HEK293 (cell line): Measurements from ENCODE around the gene FREM3.

Source experiments
- CTCF ChIA-PET: fragments of 350-600 bp; formaldehyde crosslinking; extraction: SDS; loops from one replicate; lab custom pipeline; 2021; ENCODE audit warnings: antibody characterized with exemption; lab: Yijun Ruan, JAX
- POLR2A ChIA-PET: fragments of 300-600 bp; formaldehyde crosslinking; extraction: SDS; loops from one replicate; lab custom pipeline; 2020; ENCODE audit warnings: antibody characterized with exemption, inconsistent platforms; lab: Yijun Ruan, JAX
- H3K27ac ChIP-seq: fragments of 200-500 bp; sonication (Bioruptor generic); 2 replicates; pipeline ENCODE4 v1.5.1; 2014; ENCODE audit warnings: low read depth, low read length, control low read depth, inconsistent platforms; ENCODE audit errors: extremely low read depth
- H3K36me3 ChIP-seq, 2 experiments: fragments of 200-500 bp in 1 of 2; sonication (Bioruptor generic) in 1 of 2; 1 replicate in 1 of 2; 2 replicates in 1 of 2; pipeline ENCODE4 v1.5.1; 2014 to 2017; ENCODE audit warnings: inconsistent platforms in 2 of 2, low read length in 2 of 2; ENCODE audit not compliant: control insufficient read depth in 2 of 2, insufficient read depth in 1 of 2
- H3K4me1 ChIP-seq: fragments of 200-500 bp; sonication (Bioruptor generic); 2 replicates; pipeline ENCODE4 v1.5.1; 2014; ENCODE audit warnings: mild to moderate bottlenecking, low read length, inconsistent platforms; ENCODE audit not compliant: control insufficient read depth, insufficient read depth
- H3K4me3 ChIP-seq: 2 replicates; pipeline ENCODE4 v1.5.1; 2011; ENCODE audit warnings: low read depth, mild to moderate bottlenecking, control low read depth, low read length, moderate library complexity
- H3K9me3 ChIP-seq: fragments of 200-500 bp; sonication (Bioruptor generic); 2 replicates; pipeline ENCODE4 v1.5.1; 2014; ENCODE audit warnings: low read depth, low read length, inconsistent platforms; ENCODE audit not compliant: control insufficient read depth, insufficient read depth
- HOXD13 ChIP-seq: sonication (generic); formaldehyde crosslinking; IDR thresholded peaks from 2 replicates; pipeline ENCODE4 v1.8.0; 2022; ENCODE audit warnings: missing genetic modification reagents, borderline replicate concordance
- KLF8 ChIP-seq: fragments of 450-650 bp; formaldehyde crosslinking; IDR thresholded peaks from 2 replicates; pipeline ENCODE4 v1.5.1; 2016; ENCODE audit warnings: missing biosample characterization, missing genetic modification characterization
- PRDM1 ChIP-seq: fragments of 450-650 bp; formaldehyde crosslinking; IDR thresholded peaks from 2 replicates; pipeline ENCODE4; 2016; ENCODE audit warnings: missing biosample characterization, missing genetic modification characterization
- PRDM10 ChIP-seq: fragments of 450-650 bp; formaldehyde crosslinking; IDR thresholded peaks from 2 replicates; pipeline ENCODE4 v1.5.1; 2016; ENCODE audit warnings: missing biosample characterization, missing genetic modification characterization
- TSHZ1 ChIP-seq: fragments of 450-650 bp; formaldehyde crosslinking; IDR thresholded peaks from 2 replicates; pipeline ENCODE4 v1.5.1; 2016; ENCODE audit warnings: missing biosample characterization, missing genetic modification characterization, borderline replicate concordance
- ZBTB1 ChIP-seq: fragments of 450-650 bp; formaldehyde crosslinking; IDR thresholded peaks from 2 replicates; pipeline ENCODE4 v1.5.1; 2016; ENCODE audit warnings: missing biosample characterization, missing genetic modification characterization
- ZBTB48 ChIP-seq: fragments of 450-650 bp; formaldehyde crosslinking; IDR thresholded peaks from 2 replicates; pipeline ENCODE4 v1.5.1; 2016; ENCODE audit warnings: missing biosample characterization, missing genetic modification characterization
- ZFP3 ChIP-seq: fragments of 450-650 bp; formaldehyde crosslinking; IDR thresholded peaks from 2 replicates; pipeline ENCODE4 v1.5.1; 2016; ENCODE audit warnings: low read depth, missing biosample characterization, missing genetic modification characterization
- ZNF184 ChIP-seq: fragments of 450-650 bp; IDR thresholded peaks from 2 replicates; pipeline ENCODE4 v1.5.1; 2018; ENCODE audit warnings: missing biosample characterization, mild to moderate bottlenecking, missing genetic modification characterization
- ZNF19 ChIP-seq: fragments of 450-650 bp; formaldehyde crosslinking; IDR thresholded peaks from 2 replicates; pipeline ENCODE4; 2016; ENCODE audit warnings: missing biosample characterization, missing genetic modification characterization, low read depth
- ZNF221 ChIP-seq: fragments of 450-650 bp; formaldehyde crosslinking; IDR thresholded peaks from 2 replicates; pipeline ENCODE4 v1.5.1; 2017; ENCODE audit warnings: missing biosample characterization, missing genetic modification characterization, borderline replicate concordance
- ZNF302 ChIP-seq: fragments of 450-650 bp; formaldehyde crosslinking; IDR thresholded peaks from 2 replicates; pipeline ENCODE4 v1.5.1; 2016; ENCODE audit warnings: missing biosample characterization, missing genetic modification characterization, low read depth
- ZNF350 ChIP-seq: fragments of 450-650 bp; formaldehyde crosslinking; IDR thresholded peaks from 2 replicates; pipeline ENCODE4 v1.5.0; 2017; ENCODE audit warnings: missing biosample characterization, mild to moderate bottlenecking, missing genetic modification characterization
- ZNF394 ChIP-seq: fragments of 450-650 bp; formaldehyde crosslinking; IDR thresholded peaks from 2 replicates; pipeline ENCODE4 v1.5.1; 2016; ENCODE audit warnings: missing biosample characterization, missing genetic modification characterization, mild to moderate bottlenecking, moderate library complexity, borderline replicate concordance
- ZNF404 ChIP-seq: fragments of 450-650 bp; formaldehyde crosslinking; IDR thresholded peaks from 2 replicates; pipeline ENCODE4 v1.5.1; 2017; ENCODE audit warnings: missing biosample characterization, missing genetic modification characterization
- ZNF426 ChIP-seq: fragments of 450-650 bp; formaldehyde crosslinking; IDR thresholded peaks from 2 replicates; pipeline ENCODE4 v1.5.1; 2017; ENCODE audit warnings: missing biosample characterization, missing genetic modification characterization, mild to moderate bottlenecking, inconsistent platforms, moderate library complexity
- ZNF555 ChIP-seq: fragments of 450-650 bp; formaldehyde crosslinking; conservative IDR thresholded peaks from 2 replicates; pipeline ENCODE4 v1.5.1; 2017; ENCODE audit warnings: missing biosample characterization, mild to moderate bottlenecking, missing genetic modification characterization, inconsistent platforms
- ZNF558 ChIP-seq: fragments of 450-650 bp; formaldehyde crosslinking; IDR thresholded peaks from 2 replicates; pipeline ENCODE4 v1.5.1; 2016; ENCODE audit warnings: missing biosample characterization, missing genetic modification characterization
- ZNF677 ChIP-seq: fragments of 450-650 bp; IDR thresholded peaks from 2 replicates; pipeline ENCODE4 v1.5.0; 2018; ENCODE audit warnings: missing biosample characterization, mild to moderate bottlenecking, missing genetic modification characterization, moderate library complexity
- ZNF837 ChIP-seq: fragments of 450-650 bp; formaldehyde crosslinking; IDR thresholded peaks from 2 replicates; pipeline ENCODE4 v1.5.1; 2016; ENCODE audit warnings: missing biosample characterization, missing genetic modification characterization
- TF ChIP-seq, protein P1 (sequence below): fragments of 450-650 bp; formaldehyde crosslinking; IDR thresholded peaks from 2 replicates; pipeline ENCODE4 v1.5.1; 2016; ENCODE audit warnings: missing biosample characterization, missing genetic modification characterization, borderline replicate concordance
- TF ChIP-seq, protein P2 (sequence below): fragments of 450-650 bp; formaldehyde crosslinking; IDR thresholded peaks from 2 replicates; pipeline ENCODE4 v1.5.1; 2016; ENCODE audit warnings: missing biosample characterization, missing genetic modification characterization
- TF ChIP-seq, protein P3 (sequence below): fragments of 450-650 bp; formaldehyde crosslinking; IDR thresholded peaks from 2 replicates; pipeline ENCODE4 v1.5.1; 2016; ENCODE audit warnings: missing biosample characterization, missing genetic modification characterization, low read depth

Gene FREM3

GRCh38 chr4:143599827-143600226 is 100.6 kb downstream of the FREM3 start:
- no peaks in the 10 kb centered on the region for H3K4me1 ChIP-seq
- H3K9me3 ChIP-seq: no peaks in the 10 kb centered on the region
- CTCF ChIA-PET: no interaction called here
- TF ChIP-seq ZNF404 (tag by site-specific recombination) (no peak), ZNF837 (tag by site-specific recombination) (no peak), ZNF558 (no peak), ZNF677 (tag by site-specific recombination) (no peak), PRDM1 (tag by site-specific recombination) (no peak), ZNF350 (no peak), ZNF426 (tag by site-specific recombination) (no peak), ZNF302 (tag by site-specific recombination) (no peak), KLF8 (tag by site-specific recombination) (no peak)
- TF ChIP-seq, protein P1, sequence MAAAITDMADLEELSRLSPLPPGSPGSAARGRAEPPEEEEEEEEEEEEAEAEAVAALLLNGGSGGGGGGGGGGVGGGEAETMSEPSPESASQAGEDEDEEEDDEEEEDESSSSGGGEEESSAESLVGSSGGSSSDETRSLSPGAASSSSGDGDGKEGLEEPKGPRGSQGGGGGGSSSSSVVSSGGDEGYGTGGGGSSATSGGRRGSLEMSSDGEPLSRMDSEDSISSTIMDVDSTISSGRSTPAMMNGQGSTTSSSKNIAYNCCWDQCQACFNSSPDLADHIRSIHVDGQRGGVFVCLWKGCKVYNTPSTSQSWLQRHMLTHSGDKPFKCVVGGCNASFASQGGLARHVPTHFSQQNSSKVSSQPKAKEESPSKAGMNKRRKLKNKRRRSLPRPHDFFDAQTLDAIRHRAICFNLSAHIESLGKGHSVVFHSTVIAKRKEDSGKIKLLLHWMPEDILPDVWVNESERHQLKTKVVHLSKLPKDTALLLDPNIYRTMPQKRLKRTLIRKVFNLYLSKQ (tag by site-specific recombination): no peak
- TF ChIP-seq, protein P2, sequence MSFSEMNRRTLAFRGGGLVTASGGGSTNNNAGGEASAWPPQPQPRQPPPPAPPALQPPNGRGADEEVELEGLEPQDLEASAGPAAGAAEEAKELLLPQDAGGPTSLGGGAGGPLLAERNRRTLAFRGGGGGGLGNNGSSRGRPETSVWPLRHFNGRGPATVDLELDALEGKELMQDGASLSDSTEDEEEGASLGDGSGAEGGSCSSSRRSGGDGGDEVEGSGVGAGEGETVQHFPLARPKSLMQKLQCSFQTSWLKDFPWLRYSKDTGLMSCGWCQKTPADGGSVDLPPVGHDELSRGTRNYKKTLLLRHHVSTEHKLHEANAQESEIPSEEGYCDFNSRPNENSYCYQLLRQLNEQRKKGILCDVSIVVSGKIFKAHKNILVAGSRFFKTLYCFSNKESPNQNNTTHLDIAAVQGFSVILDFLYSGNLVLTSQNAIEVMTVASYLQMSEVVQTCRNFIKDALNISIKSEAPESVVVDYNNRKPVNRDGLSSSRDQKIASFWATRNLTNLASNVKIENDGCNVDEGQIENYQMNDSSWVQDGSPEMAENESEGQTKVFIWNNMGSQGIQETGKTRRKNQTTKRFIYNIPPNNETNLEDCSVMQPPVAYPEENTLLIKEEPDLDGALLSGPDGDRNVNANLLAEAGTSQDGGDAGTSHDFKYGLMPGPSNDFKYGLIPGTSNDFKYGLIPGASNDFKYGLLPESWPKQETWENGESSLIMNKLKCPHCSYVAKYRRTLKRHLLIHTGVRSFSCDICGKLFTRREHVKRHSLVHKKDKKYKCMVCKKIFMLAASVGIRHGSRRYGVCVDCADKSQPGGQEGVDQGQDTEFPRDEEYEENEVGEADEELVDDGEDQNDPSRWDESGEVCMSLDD (tag by site-specific recombination): no peak
- no peak overlapping the region for H3K4me3 ChIP-seq
- no peaks in the 10 kb centered on the region for H3K36me3 ChIP-seq
- POLR2A ChIA-PET: no interaction called here
- H3K27ac ChIP-seq: no peak overlapping the region

- no peak overlapping the region for H3K27ac ChIP-seq
- H3K4me1 ChIP-seq: no peaks in the 10 kb centered on the region
- no peaks in the 10 kb centered on the region for H3K9me3 ChIP-seq
- H3K4me3 ChIP-seq: no peak overlapping the region
- no peaks in the 10 kb centered on the region for H3K36me3 ChIP-seq
- CTCF ChIA-PET: no interaction called here
- POLR2A ChIA-PET: no interaction called here
- TF ChIP-seq ZBTB1 (tag by site-specific recombination) (no peak), PRDM10 (tag by site-specific recombination) (no peak), ZNF19 (tag by site-specific recombination) (no peak), HOXD13 (no peak), ZNF184 (no peak), ZBTB48 (tag by site-specific recombination) (no peak), ZFP3 (tag by site-specific recombination) (no peak), TSHZ1 (tag by site-specific recombination) (no peak), ZNF221 (tag by site-specific recombination) (no peak), ZNF555 (tag by site-specific recombination) (no peak), ZNF394 (tag by site-specific recombination) (no peak)
- TF ChIP-seq, protein P3, sequence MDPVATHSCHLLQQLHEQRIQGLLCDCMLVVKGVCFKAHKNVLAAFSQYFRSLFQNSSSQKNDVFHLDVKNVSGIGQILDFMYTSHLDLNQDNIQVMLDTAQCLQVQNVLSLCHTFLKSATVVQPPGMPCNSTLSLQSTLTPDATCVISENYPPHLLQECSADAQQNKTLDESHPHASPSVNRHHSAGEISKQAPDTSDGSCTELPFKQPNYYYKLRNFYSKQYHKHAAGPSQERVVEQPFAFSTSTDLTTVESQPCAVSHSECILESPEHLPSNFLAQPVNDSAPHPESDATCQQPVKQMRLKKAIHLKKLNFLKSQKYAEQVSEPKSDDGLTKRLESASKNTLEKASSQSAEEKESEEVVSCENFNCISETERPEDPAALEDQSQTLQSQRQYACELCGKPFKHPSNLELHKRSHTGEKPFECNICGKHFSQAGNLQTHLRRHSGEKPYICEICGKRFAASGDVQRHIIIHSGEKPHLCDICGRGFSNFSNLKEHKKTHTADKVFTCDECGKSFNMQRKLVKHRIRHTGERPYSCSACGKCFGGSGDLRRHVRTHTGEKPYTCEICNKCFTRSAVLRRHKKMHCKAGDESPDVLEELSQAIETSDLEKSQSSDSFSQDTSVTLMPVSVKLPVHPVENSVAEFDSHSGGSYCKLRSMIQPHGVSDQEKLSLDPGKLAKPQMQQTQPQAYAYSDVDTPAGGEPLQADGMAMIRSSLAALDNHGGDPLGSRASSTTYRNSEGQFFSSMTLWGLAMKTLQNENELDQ (tag by site-specific recombination): no peak
Observed at GRCh38 chr4:143598816-143599215, 101.7 kb downstream of the FREM3 start.
